PC-9 (cell line): ENCODE results near the gene KCNF1. TPM values are rescaled to one million over a fixed set of nuclear protein-coding genes. Genes with fewer than 3 reads are reported as not detected.

Source experiments
- BruUV-seq: library from RNA; stranded (reverse); fragments of 400-500 nt; replicated peaks from 2 replicates; lab custom pipeline; 2021; lab: Mats Ljungman, UMichigan
- CTCF ChIA-PET: fragments of 300-600 bp; sonication (Branson Sonifier 250); formaldehyde crosslinking; loops from one replicate; lab custom pipeline; 2022; ENCODE audit warnings: antibody characterized with exemption; lab: Charles Lee
- POLR2A ChIA-PET: fragments of 300-600 bp; sonication (Branson Sonifier 250); formaldehyde crosslinking; loops from one replicate; lab custom pipeline; 2022; ENCODE audit warnings: antibody characterized with exemption; ENCODE audit not compliant: unreplicated experiment; lab: Charles Lee
- DNase-seq, 2 experiments: peaks; one replicate each; pipeline versions ENCODE4 v3.0.0 to v3.0.0-alpha.2; 2015 to 2022; ENCODE audit warnings: mixed read lengths in 1 of 2
- H2AFZ ChIP-seq: fragments of 200-600 bp; sonication (generic); 2 replicates; pipeline ENCODE4 v1.8.1; 2017; ENCODE audit warnings: antibody characterized with exemption
- H3F3A ChIP-seq: fragments of 200-600 bp; sonication (generic); 2 replicates; pipeline ENCODE4 v1.8.1; 2017; ENCODE audit warnings: antibody characterized with exemption, mild to moderate bottlenecking, low read depth; ENCODE audit not compliant: insufficient read depth
- H3K27ac ChIP-seq: fragments of 200-600 bp; sonication (generic); 2 replicates; pipeline ENCODE4 v1.6.1; 2016; ENCODE audit warnings: mixed run types
- H3K27me3 ChIP-seq: fragments of 200-600 bp; sonication (generic); 2 replicates; pipeline ENCODE4 v1.6.1; 2016; ENCODE audit warnings: low read depth, mixed run types; ENCODE audit not compliant: insufficient read depth
- H3K36me3 ChIP-seq: fragments of 200-600 bp; sonication (generic); 2 replicates; pipeline ENCODE4 v1.6.1; 2016; ENCODE audit warnings: low read depth, mixed run types
- H3K4me1 ChIP-seq: fragments of 200-600 bp; sonication (generic); replicated peaks from 2 replicates; pipeline ENCODE4 v1.6.1; 2016; ENCODE audit warnings: mixed run types; ENCODE audit not compliant: insufficient read depth
- H3K4me2 ChIP-seq: fragments of 200-600 bp; sonication (generic); 2 replicates; pipeline ENCODE4 v1.6.1; 2017; ENCODE audit warnings: mixed run types
- H3K4me3 ChIP-seq: fragments of 200-600 bp; sonication (generic); 2 replicates; pipeline ENCODE4 v1.6.1; 2016; ENCODE audit warnings: mixed run types
- H3K79me2 ChIP-seq: fragments of 200-600 bp; sonication (generic); 2 replicates; pipeline ENCODE4 v1.6.1; 2017; ENCODE audit warnings: low read depth, mixed run types
- H3K9me2 ChIP-seq: fragments of 200-600 bp; sonication (generic); 2 replicates; pipeline ENCODE4 v1.8.1; 2017; ENCODE audit warnings: mild to moderate bottlenecking; ENCODE audit not compliant: insufficient read depth
- H3K9me3 ChIP-seq: fragments of 200-600 bp; sonication (generic); 2 replicates; pipeline ENCODE4 v1.8.1; 2016; ENCODE audit warnings: low read depth; ENCODE audit not compliant: insufficient read depth
- H4K20me1 ChIP-seq: fragments of 200-600 bp; sonication (generic); 2 replicates; pipeline ENCODE4 v1.8.1; 2017; ENCODE audit not compliant: insufficient read depth
- CTCF ChIP-seq: fragments of 200-600 bp; sonication (generic); conservative IDR thresholded peaks from 2 replicates; pipeline ENCODE4 v1.6.1; 2017; ENCODE audit warnings: mixed run types, antibody characterized with exemption, mild to moderate bottlenecking, moderate library complexity
- EZH2 ChIP-seq: fragments of 200-600 bp; sonication (generic); IDR thresholded peaks from 2 replicates; pipeline ENCODE4 v1.8.0; 2017; ENCODE audit warnings: antibody characterized with exemption, low read depth
- intact Hi-C: fragments of 100-400 bp; cut with micrococcal nuclease; formaldehyde crosslinking; loops from one replicate; pipeline ENCODE4 v1.10.0; 2022; ENCODE audit not compliant: unreplicated experiment
- total RNA-seq: library from RNA; stranded (reverse); gene quantifications from 2 replicates; pipeline ENCODE4 v1.2.3, GENCODE V29; 2021

Gene KCNF1
- total RNA-seq, 1 experiment from 2014 or later, result 1.0 TPM

DNA sequence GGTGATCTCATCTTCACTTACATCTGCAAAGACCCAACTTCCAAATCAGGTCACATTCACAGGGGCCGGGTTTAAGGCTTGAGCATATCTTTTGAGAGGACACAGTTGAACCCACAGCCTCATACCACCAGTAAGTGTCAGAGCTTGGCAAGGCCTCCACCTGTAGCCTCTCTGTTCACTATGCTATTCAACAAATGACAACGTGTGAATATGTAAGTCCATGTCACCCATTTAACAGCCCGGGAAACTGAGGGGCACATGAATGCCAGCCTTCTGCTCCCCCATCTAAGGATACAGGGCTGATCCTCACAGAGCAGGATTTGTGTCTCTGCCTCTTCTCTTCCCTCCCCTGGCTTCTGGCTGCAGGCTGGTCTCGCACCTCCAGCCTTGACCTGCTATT is 3.5 kb upstream of the KCNF1 start:
- BruUV-seq, result no TSS peak
- Histone ChIP-seq H3K4me1 (no peaks in the 10 kb centered on the region), H3K9me2 (no peaks in the 10 kb centered on the region), H3K4me2 (no peak overlapping the region), H3K36me3 (no peaks in the 10 kb centered on the region), H3K27ac (no peak overlapping the region), H3K79me2 (no peaks in the 10 kb centered on the region), H3F3A (0 out of 2 replicates have a peak, but pooled peaks cover 2% of the 10 kb centered on the region), H2AFZ (no peak overlapping the region), H3K27me3 (0 out of 2 replicates have a peak, but pooled peaks cover 4% of the 10 kb centered on the region), H3K9me3 (no peaks in the 10 kb centered on the region), H4K20me1 (no peaks in the 10 kb centered on the region), H3K4me3 (no peak overlapping the region)
- peak in 1 of 2 experiments; percentile 32 for DNase-seq
- intact Hi-C loops, result no loop called here
- CTCF ChIA-PET, result interaction anchor here (0.6 kb wide), 1 partner anchor 85 kb away, joined by 4 read pairs; no protein-coding TSS in a partner anchor
- no peak for TF ChIP-seq EZH2
- no peak for TF ChIP-seq CTCF
- POLR2A ChIA-PET, result no interaction called here

- Histone ChIP-seq H4K20me1 (no peaks in the 10 kb centered on the region), H3K27ac (no peak overlapping the region), H3K4me1 (peaks cover 5% of the 10 kb centered on the region; the same call in 1 of the 2 replicates), H2AFZ (no peak overlapping the region), H3K79me2 (no peaks in the 10 kb centered on the region), H3K36me3 (no peaks in the 10 kb centered on the region), H3K27me3 (0 out of 2 replicates have a peak, but pooled peaks cover 4% of the 10 kb centered on the region), H3K4me3 (no peak overlapping the region), H3K9me3 (no peaks in the 10 kb centered on the region), H3K9me2 (no peaks in the 10 kb centered on the region), H3F3A (0 out of 2 replicates have a peak, but pooled peaks cover 2% of the 10 kb centered on the region), H3K4me2 (no peak overlapping the region)
- ChIA-PET POLR2A (interaction anchor here (0.7 kb wide), 1 partner anchor 62 kb away, joined by 3 read pairs; no protein-coding TSS in a partner anchor), CTCF (no interaction called here)
- BruUV-seq, result no TSS peak
- intact Hi-C loops, result no loop called here
- DNase-seq, result peak; percentile 22 to 30
- TF ChIP-seq CTCF (peak; percentile 76), EZH2 (no peak)
These were observed 2.4 kb upstream of the KCNF1 start for GRCh38 chr2:10909050-10909995.

- H3K36me3 ChIP-seq, result no peaks in the 10 kb centered on the region
- ChIA-PET POLR2A (no interaction called here), CTCF (interaction anchor here (0.6 kb wide), 1 partner anchor 75 kb away, joined by 5 read pairs; no protein-coding TSS in a partner anchor)
- H3K9me2 ChIP-seq, result no peaks in the 10 kb centered on the region
- H3K4me1 ChIP-seq, result peaks cover 6% of the 10 kb centered on the region; the same call in 1 of the 2 replicates
- no peak overlapping the region for H2AFZ ChIP-seq
- H3K4me3 ChIP-seq, result no peak overlapping the region
- intact Hi-C loops, result loop anchor here (2.0 kb wide), 2 partner anchors 77 to 215 kb away; no protein-coding TSS in a partner anchor
- peak in 1 of 2 experiments; percentile 29 for DNase-seq
- H4K20me1 ChIP-seq, result no peaks in the 10 kb centered on the region
- H3K4me2 ChIP-seq, result no peak overlapping the region
- no TSS peak for BruUV-seq
- H3K27me3 ChIP-seq, result 0 out of 2 replicates have a peak, but pooled peaks cover 4% of the 10 kb centered on the region
- no peak overlapping the region for H3K27ac ChIP-seq
- H3K9me3 ChIP-seq, result no peaks in the 10 kb centered on the region
- TF ChIP-seq EZH2 (no peak), CTCF (peak; percentile 49; the same call in 1 of the 2 replicates)
- H3K79me2 ChIP-seq, result no peaks in the 10 kb centered on the region
- H3F3A ChIP-seq, result 0 out of 2 replicates have a peak, but pooled peaks cover 2% of the 10 kb centered on the region
These were observed 1.8 kb upstream of the KCNF1 start for GRCh38 chr2:10909996-10910341.
